SK-N-SH (cell line): Measurements from ENCODE around the gene CENPU. TPM values are rescaled to one million over a fixed set of nuclear protein-coding genes. Genes with fewer than 3 reads are reported as not detected.

Experiments used
- CTCF ChIA-PET: fragments of 300-600, 350-600 bp; formaldehyde crosslinking; extraction: SDS; loops from one replicate; lab custom pipeline; 2021; lab: Yijun Ruan, JAX
- POLR2A ChIA-PET: fragments of 350-600 bp; sonication (Branson Sonifier 250); formaldehyde crosslinking; extraction: SDS; loops from one replicate; lab custom pipeline; 2020; ENCODE audit warnings: antibody characterized with exemption, inconsistent platforms; lab: Yijun Ruan, JAX
- DNase-seq: peaks from one replicate; pipeline ENCODE4 v3.0.0; 2012
- H2AFZ ChIP-seq: fragments of 200-600 bp; sonication (generic); 2 replicates; pipeline ENCODE4 v1.8.1; 2016; ENCODE audit warnings: antibody characterized with exemption, mild to moderate bottlenecking, low read depth
- H3F3A ChIP-seq: fragments of 200-600 bp; sonication (generic); replicated peaks from 2 replicates; pipeline ENCODE3; 2016; ENCODE audit warnings: antibody characterized with exemption, mild to moderate bottlenecking; ENCODE audit not compliant: insufficient read depth
- H3K27ac ChIP-seq, 2 experiments: fragments of 200-500 bp in 1 of 2; fragments of 200-600 bp in 1 of 2; sonication (Bioruptor generic) in 1 of 2; sonication (generic), shearing (Covaris generic) in 1 of 2; 2 replicates each; pipeline versions ENCODE4 v1.5.1 to v1.6.1; 2014 to 2016; ENCODE audit warnings: low read depth in 2 of 2, inconsistent platforms in 1 of 2, low read length in 1 of 2, mild to moderate bottlenecking in 1 of 2, mixed read lengths in 1 of 2
- H3K27me3 ChIP-seq: fragments of 200-600 bp; sonication (generic), shearing (Covaris generic); 2 replicates; pipeline ENCODE4 v1.6.1; 2016; ENCODE audit warnings: mixed run types; ENCODE audit not compliant: insufficient read depth
- H3K36me3 ChIP-seq, 2 experiments: fragments of 200-500 bp in 1 of 2; fragments of 200-600 bp in 1 of 2; sonication (Bioruptor generic) in 1 of 2; sonication (generic) in 1 of 2; replicated peaks in 1 of 2; 2 replicates each; pipeline versions ENCODE3 to v1.5.1; 2014 to 2016; ENCODE audit warnings: low read length in 1 of 2, mild to moderate bottlenecking in 1 of 2; ENCODE audit not compliant: insufficient read depth in 2 of 2, control insufficient read depth in 1 of 2
- H3K4me1 ChIP-seq, 2 experiments: fragments of 200-500 bp in 1 of 2; fragments of 200-600 bp in 1 of 2; sonication (Bioruptor generic) in 1 of 2; sonication (generic), shearing (Covaris generic) in 1 of 2; 2 replicates each; pipeline versions ENCODE4 v1.5.1 to v1.6.1; 2014 to 2016; ENCODE audit warnings: low read depth in 1 of 2, low read length in 1 of 2, mixed run types in 1 of 2; ENCODE audit not compliant: insufficient read depth in 2 of 2, control insufficient read depth in 1 of 2
- H3K4me2 ChIP-seq: fragments of 200-600 bp; sonication (generic), shearing (Covaris generic); 2 replicates; pipeline ENCODE4 v1.6.1; 2017; ENCODE audit warnings: mixed run types
- H3K4me3 ChIP-seq, 2 experiments: fragments of 200-500 bp in 1 of 2; fragments of 200-600 bp in 1 of 2; sonication (Bioruptor generic) in 1 of 2; sonication (generic), shearing (Covaris generic) in 1 of 2; 2 replicates each; pipeline versions ENCODE4 v1.5.1 to v1.8.1; 2014 to 2016; ENCODE audit warnings: low read depth in 2 of 2, inconsistent platforms in 1 of 2, low read length in 1 of 2, mild to moderate bottlenecking in 1 of 2, mixed read lengths in 1 of 2, moderate library complexity in 1 of 2
- H3K79me2 ChIP-seq: fragments of 200-600 bp; sonication (generic); 2 replicates; pipeline ENCODE4 v1.8.1; 2017; ENCODE audit warnings: mild to moderate bottlenecking; ENCODE audit not compliant: insufficient read depth
- H3K9ac ChIP-seq: fragments of 200-600 bp; sonication (generic); 2 replicates; pipeline ENCODE4 v1.6.1; 2017; ENCODE audit warnings: mixed run types
- H3K9me2 ChIP-seq: fragments of 200-600 bp; sonication (generic); 2 replicates; pipeline ENCODE4 v1.6.1; 2017; ENCODE audit warnings: mixed run types
- H3K9me3 ChIP-seq: fragments of 200-600 bp; sonication (generic); 2 replicates; pipeline ENCODE4 v1.6.1; 2017; ENCODE audit warnings: mixed run types, mild to moderate bottlenecking, moderate library complexity
- H4K20me1 ChIP-seq: fragments of 200-600 bp; sonication (generic); 2 replicates; pipeline ENCODE4 v1.6.1; 2017; ENCODE audit warnings: mild to moderate bottlenecking, mixed run types; ENCODE audit not compliant: insufficient read depth
- CHD2 ChIP-seq: fragments of 150-350 bp; IDR thresholded peaks from 2 replicates; pipeline ENCODE4 v1.6.1; 2018; ENCODE audit warnings: low read length; ENCODE audit not compliant: partially characterized antibody
- CTCF ChIP-seq: fragments of 200-600 bp; sonication (generic); IDR thresholded peaks from 2 replicates; pipeline ENCODE4 v1.6.1; 2017; ENCODE audit warnings: antibody characterized with exemption, mild to moderate bottlenecking, moderate library complexity
- ELF1 ChIP-seq: IDR thresholded peaks from 2 replicates; pipeline ENCODE4 v1.4.0; 2012
- EZH2phosphoT487 ChIP-seq: fragments of 200-600 bp; sonication (generic); IDR thresholded peaks from 2 replicates; pipeline ENCODE4 v1.6.1; 2017; ENCODE audit warnings: low read depth, mixed run types, mild to moderate bottlenecking, antibody characterized with exemption, moderate library complexity, borderline replicate concordance
- FOSL2 ChIP-seq: IDR thresholded peaks from 2 replicates; pipeline ENCODE4 v1.4.0; 2012; ENCODE audit warnings: low read depth, mild to moderate bottlenecking, moderate library complexity, borderline replicate concordance
- FOXJ3 ChIP-seq: sonication (generic); formaldehyde crosslinking; IDR thresholded peaks from 2 replicates; pipeline ENCODE4 v1.5.1; 2020; ENCODE audit warnings: mild to moderate bottlenecking, missing genetic modification reagents
- GATA2 ChIP-seq: sonication (generic); formaldehyde crosslinking; IDR thresholded peaks from 2 replicates; pipeline ENCODE4 v1.5.0; 2020; ENCODE audit warnings: mild to moderate bottlenecking, missing genetic modification reagents
- MEF2A ChIP-seq: IDR thresholded peaks from 2 replicates; pipeline ENCODE4 v1.4.0; 2012; ENCODE audit warnings: low read depth, borderline replicate concordance
- MXI1 ChIP-seq: IDR thresholded peaks from 2 replicates; pipeline ENCODE4 v1.6.1; 2012; ENCODE audit warnings: mild to moderate bottlenecking, low read depth, low read length, improper control_type of control experiment
- NFIC ChIP-seq: IDR thresholded peaks from 2 replicates; pipeline ENCODE4 v1.4.0; 2012; ENCODE audit warnings: borderline replicate concordance
- NRF1 ChIP-seq: IDR thresholded peaks from 2 replicates; pipeline ENCODE4 v1.6.1; 2012; ENCODE audit warnings: low read depth, mild to moderate bottlenecking, low read length
- POLR2AphosphoS5 ChIP-seq: IDR thresholded peaks from 2 replicates; pipeline ENCODE4 v1.6.1; 2012; ENCODE audit warnings: low read depth, low read length
- RAD21 ChIP-seq: IDR thresholded peaks from 2 replicates; pipeline ENCODE4 v1.6.1; 2012; ENCODE audit warnings: mild to moderate bottlenecking, low read length
- RFX5 ChIP-seq: IDR thresholded peaks from 2 replicates; pipeline ENCODE4 v1.6.1; 2012; ENCODE audit warnings: mild to moderate bottlenecking, improper control_type of control experiment, low read length
- RXRA ChIP-seq: IDR thresholded peaks from 2 replicates; pipeline ENCODE4 v1.4.0; 2012; ENCODE audit warnings: low read depth, mild to moderate bottlenecking, borderline replicate concordance
- SIN3A ChIP-seq: IDR thresholded peaks from 2 replicates; pipeline ENCODE4 v1.6.1; 2012; ENCODE audit warnings: low read depth, mild to moderate bottlenecking, low read length, moderate library complexity, borderline replicate concordance
- SMC3 ChIP-seq: IDR thresholded peaks from 2 replicates; pipeline ENCODE4 v1.6.1; 2012; ENCODE audit warnings: low read depth, low read length, improper control_type of control experiment
- TCF12 ChIP-seq: IDR thresholded peaks from 2 replicates; pipeline ENCODE4 v1.4.0; 2012
- TEAD4 ChIP-seq: IDR thresholded peaks from 2 replicates; pipeline ENCODE4 v1.4.0; 2012; ENCODE audit warnings: mild to moderate bottlenecking, borderline replicate concordance; ENCODE audit not compliant: insufficient read depth
- USF1 ChIP-seq: IDR thresholded peaks from 2 replicates; pipeline ENCODE4 v1.4.0; 2012; ENCODE audit warnings: low read depth, borderline replicate concordance
- YY1 ChIP-seq: IDR thresholded peaks from 2 replicates; pipeline ENCODE4 v1.4.0; 2012; ENCODE audit warnings: low read depth, mild to moderate bottlenecking
- WGBS: methylation state at CpG from one replicate; pipeline ENCODE4 v1.1.6; 2017; ENCODE audit warnings: low lambda C conversion rate; 5-methylcytosine and 5-hydroxymethylcytosine counted together
- polyA plus RNA-seq, 3 experiments: library from polyadenylated mRNA; depleted of rRNA; stranded (reverse); fragments of >200 nt; gene quantifications; 2 replicates each; pipeline ENCODE4 v1.2.3, GENCODE V29; 2012

CENPU gene
- polyA plus RNA-seq, 1 of the 3 experiments (the other 2 are of a cell fraction), result 8.7 TPM

- Histone ChIP-seq H3K9ac (no peak overlapping the region), H3K79me2 (no peaks in the 10 kb centered on the region), H3K36me3 (peaks cover 26 to 28% of the 10 kb centered on the region in 2 experiments), H3K9me3 (0 out of 2 replicates have a peak, but pooled peaks cover 4% of the 10 kb centered on the region), H3K9me2 (no peaks in the 10 kb centered on the region), H3K27ac (no peak overlapping the region), H3K4me1 (no peaks in the 10 kb centered on the region), H4K20me1 (no peaks in the 10 kb centered on the region), H3K27me3 (no peaks in the 10 kb centered on the region), H2AFZ (no peak overlapping the region), H3K4me3 (no peak overlapping the region), H3K4me2 (no peak overlapping the region), H3F3A (no peaks in the 10 kb centered on the region)
- ChIA-PET POLR2A (no interaction called here), CTCF (no interaction called here)
- 98% methylated on average over 5 of the region's 5 CpGs for WGBS
- DNase-seq, result no peak
- no peak for TF ChIP-seq NRF1
- no peak for TF ChIP-seq CTCF
- TF ChIP-seq USF1, result no peak
- no peak for TF ChIP-seq NFIC
- no peak for TF ChIP-seq TCF12
- no peak for TF ChIP-seq EZH2phosphoT487
- no peak for TF ChIP-seq MXI1
- TF ChIP-seq RAD21, result no peak
- TF ChIP-seq YY1, result no peak
- no peak for TF ChIP-seq GATA2
Measured at GRCh38 chr4:184705692-184706091, 28.2 kb downstream of the CENPU start.

- Histone ChIP-seq H3K4me2 (no peak overlapping the region), H3K4me3 (no peak overlapping the region), H3K36me3 (peaks cover 4 to 17% of the 10 kb centered on the region in 2 experiments), H3K27me3 (no peaks in the 10 kb centered on the region), H3K27ac (no peak overlapping the region), H4K20me1 (no peaks in the 10 kb centered on the region), H3K9me3 (no peaks in the 10 kb centered on the region), H3K79me2 (no peaks in the 10 kb centered on the region), H3K9me2 (no peaks in the 10 kb centered on the region), H3F3A (no peaks in the 10 kb centered on the region), H3K4me1 (0 out of 4 replicates have a peak, but pooled peaks cover 0 to 6% of the 10 kb centered on the region in 2 experiments), H3K9ac (no peak overlapping the region), H2AFZ (no peak overlapping the region)
- 97% methylated on average over 2 of the region's 2 CpGs for WGBS
- POLR2A ChIA-PET, result no interaction called here
- no peak for DNase-seq
- TF ChIP-seq CHD2 (no peak), TEAD4 (no peak), FOXJ3 (CRISPR knock-in tag) (no peak), MEF2A (no peak), YY1 (no peak), SMC3 (no peak), POLR2AphosphoS5 (no peak), CTCF (no peak), USF1 (no peak), ELF1 (no peak), FOSL2 (no peak), RXRA (no peak), SIN3A (no peak), RFX5 (no peak), NRF1 (no peak)
- CTCF ChIA-PET, result interaction anchor here (0.6 to 0.7 kb wide), 2 partner anchors 103 to 282 kb away, joined by 3 to 5 read pairs; no protein-coding TSS in a partner anchor
Measured at GRCh38 chr4:184702114-184702513, 31.8 kb downstream of the CENPU start.
